GM19193 (cell line): ENCODE measurements around the gene CACNB4.

ENCODE experiments used
- POLR2A ChIP-seq: IDR thresholded peaks from 4 replicates; pipeline ENCODE4 v1.6.1; 2011; ENCODE audit not compliant: insufficient read depth, insufficient read length; ENCODE audit errors: extremely low read depth

CACNB4 gene

GRCh38 chr2:152098496-152099366 is at the start of gene CACNB4:
CACNB4 (minus strand) TSS chr2:152099044.
- TF ChIP-seq POLR2A = peak; percentile 34

GRCh38 chr2:152134488-152135280 is 35.8 kb upstream of the CACNB4 start:
- TF ChIP-seq POLR2A = no peak

GRCh38 chr2:152132306-152132705 is 33.5 kb upstream of the CACNB4 start:
- TF ChIP-seq POLR2A = no peak

- TF ChIP-seq POLR2A = no peak
Measured at GRCh38 chr2:152127628-152128027, 28.8 kb upstream of the CACNB4 start.

- no peak for TF ChIP-seq POLR2A
Measured at GRCh38 chr2:152126664-152127063, 27.8 kb upstream of the CACNB4 start.

- TF ChIP-seq POLR2A = no peak
Measured at GRCh38 chr2:152122161-152122560, 23.3 kb upstream of the CACNB4 start.

- TF ChIP-seq POLR2A = no peak
Measured at GRCh38 chr2:152120430-152120829, 21.6 kb upstream of the CACNB4 start.

- no peak for TF ChIP-seq POLR2A
Measured at GRCh38 chr2:152115952-152116351, 17.1 kb upstream of the CACNB4 start.

- TF ChIP-seq POLR2A = no peak
Measured at GRCh38 chr2:152114366-152114765, 15.5 kb upstream of the CACNB4 start.

GRCh38 chr2:152106464-152106863 is 7.6 kb upstream of the CACNB4 start:
- TF ChIP-seq POLR2A = no peak

GRCh38 chr2:152103271-152103670 is 4.4 kb upstream of the CACNB4 start:
- TF ChIP-seq POLR2A = no peak

- TF ChIP-seq POLR2A = no peak
Measured at GRCh38 chr2:152100961-152101360, 2.1 kb upstream of the CACNB4 start.

- no peak for TF ChIP-seq POLR2A
Measured at GRCh38 chr2:152099367-152100050, 665 bp upstream of the CACNB4 start.

- no peak for TF ChIP-seq POLR2A
Measured at GRCh38 chr2:152097801-152098495, 896 bp downstream of the CACNB4 start.
